ENCODE measurements around the gene MUSTN1.

MUSTN1 gene

DNA sequence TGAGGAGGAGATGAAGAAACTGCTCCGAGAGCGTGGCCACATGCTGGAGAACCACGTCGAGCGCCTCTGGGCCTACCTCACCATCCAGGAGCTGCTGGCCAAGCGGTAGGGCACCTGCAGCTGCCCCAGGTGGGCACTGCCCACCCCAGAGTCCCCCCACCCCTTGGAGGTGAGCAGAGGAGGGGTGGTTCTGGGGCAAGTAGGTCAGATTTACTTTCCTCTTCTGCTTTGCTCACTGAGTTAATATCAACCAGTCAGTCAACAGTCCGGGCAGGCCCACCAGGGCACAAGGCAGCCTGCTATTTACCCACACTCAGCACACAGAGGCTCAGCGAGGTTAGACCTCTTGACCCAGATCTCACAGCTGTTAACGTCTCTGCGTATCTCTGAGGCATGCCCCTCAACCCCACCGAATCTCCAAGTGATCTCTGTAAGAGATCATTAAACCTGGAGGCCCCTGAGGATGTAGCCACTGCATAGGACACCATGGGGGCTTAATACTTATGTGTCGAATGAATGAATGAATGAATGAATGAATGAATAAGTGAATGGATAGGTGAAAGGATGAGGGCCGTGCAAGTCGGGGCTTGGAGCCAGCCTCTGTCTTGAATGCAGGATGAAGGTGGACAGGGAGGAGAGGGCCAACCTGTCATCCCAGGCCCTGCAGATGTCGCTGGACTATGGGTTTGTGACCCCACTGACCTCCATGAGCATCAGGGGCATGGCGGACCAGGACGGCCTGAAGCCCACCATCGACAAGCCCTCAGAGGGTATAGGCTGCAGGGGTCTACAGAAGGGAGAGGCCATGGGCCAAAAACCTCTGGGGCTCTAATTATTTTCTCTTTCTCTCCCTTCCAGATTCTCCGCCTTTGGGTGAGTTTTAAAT is 48.2 kb downstream of the MUSTN1 start:
- DNase-seq (ENCODE audit: low read depth in 1 of 2, low spot score in 1 of 2) = no peak

- DNase-seq (ENCODE audit: low read depth in 1 of 2, low spot score in 1 of 2) = no peak
Measured at GRCh38 chr3:52784931-52785590, 49.8 kb downstream of the MUSTN1 start.

DNA sequence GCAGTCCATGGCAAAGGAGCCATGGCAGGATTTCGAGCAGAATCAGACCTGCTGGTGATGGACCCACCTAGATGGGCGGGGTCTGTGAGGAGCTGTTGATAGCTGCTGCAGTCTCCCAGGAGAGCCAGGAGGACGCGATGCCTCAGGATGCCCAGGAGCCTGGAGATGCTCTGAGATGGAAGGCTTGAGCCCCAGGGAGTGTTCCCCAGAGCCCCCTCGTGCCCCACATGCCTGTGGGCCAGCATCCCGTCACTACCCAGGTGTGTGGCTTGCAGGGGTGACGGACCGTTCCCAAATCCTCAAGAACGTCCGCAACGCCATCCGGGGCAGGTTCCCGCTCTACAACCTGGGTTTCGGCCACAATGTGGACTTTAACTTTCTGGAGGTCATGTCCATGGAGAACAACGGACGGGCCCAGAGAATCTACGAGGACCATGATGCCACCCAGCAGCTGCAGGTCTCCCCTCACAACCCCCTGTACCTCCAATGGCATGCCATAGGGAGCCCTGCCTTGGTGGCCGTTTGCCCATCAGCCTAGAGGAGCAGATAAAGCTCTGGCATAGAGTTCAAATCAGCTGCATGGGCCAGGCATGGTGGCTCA is 50.7 kb downstream of the MUSTN1 start:
- DNase-seq (ENCODE audit: low read depth in 1 of 2, low spot score in 1 of 2) = no peak

GRCh38 chr3:52783211-52783555 is 51.6 kb downstream of the MUSTN1 start:
- DNase-seq (ENCODE audit: low read depth in 1 of 2, low spot score in 1 of 2) = no peak

Measured in stimulated activated CD4-positive, alpha-beta T cell treated with anti-CD3 and anti-CD28 coated beads, Interleukin-15, amount 100 ng/mL, for 1 hour (primary cell).